GM21360 (cell line): ENCODE measurements around the gene TNFRSF8.

Source experiments
- ATAC-seq: cut with Tn5 transposase; IDR thresholded peaks from one replicate; pipeline ENCODE4 v1.9.1; 2021; ENCODE audit warnings: mild to moderate bottlenecking, moderate library complexity; ENCODE audit not compliant: unreplicated experiment

Gene TNFRSF8

DNA sequence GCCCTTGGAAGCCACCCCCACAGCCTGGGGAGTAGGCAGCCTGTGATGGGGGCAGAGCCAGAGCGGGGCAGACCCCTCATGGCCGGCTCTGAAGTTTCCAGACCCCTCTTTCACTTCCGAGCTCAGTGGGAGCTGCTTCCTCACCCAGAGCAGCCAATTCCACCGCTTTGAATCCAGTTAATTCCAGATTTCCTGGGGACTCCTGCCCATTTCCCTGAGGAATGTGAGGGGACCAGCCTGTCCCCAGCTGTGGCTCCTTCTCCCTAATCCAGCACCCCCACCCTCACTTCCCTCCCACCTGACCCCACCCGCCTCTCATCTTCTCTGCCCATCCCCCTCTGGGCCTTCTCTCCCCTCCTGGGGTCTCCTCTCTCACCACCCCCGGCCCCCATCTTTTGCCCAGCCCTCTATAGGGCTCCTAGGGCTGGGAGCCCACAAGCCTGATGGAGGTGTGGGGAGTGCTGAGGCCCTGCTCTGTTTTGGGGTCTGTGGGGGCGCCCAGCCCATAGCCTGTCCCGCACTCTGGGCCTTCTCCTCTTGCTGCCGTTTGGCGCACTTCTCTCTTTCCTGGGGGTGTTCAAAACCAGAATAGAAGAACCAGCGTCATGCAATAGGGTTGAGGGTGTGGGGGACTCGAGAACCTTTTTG lies 77.5 kb downstream of the TNFRSF8 start:
- no peak for ATAC-seq

DNA sequence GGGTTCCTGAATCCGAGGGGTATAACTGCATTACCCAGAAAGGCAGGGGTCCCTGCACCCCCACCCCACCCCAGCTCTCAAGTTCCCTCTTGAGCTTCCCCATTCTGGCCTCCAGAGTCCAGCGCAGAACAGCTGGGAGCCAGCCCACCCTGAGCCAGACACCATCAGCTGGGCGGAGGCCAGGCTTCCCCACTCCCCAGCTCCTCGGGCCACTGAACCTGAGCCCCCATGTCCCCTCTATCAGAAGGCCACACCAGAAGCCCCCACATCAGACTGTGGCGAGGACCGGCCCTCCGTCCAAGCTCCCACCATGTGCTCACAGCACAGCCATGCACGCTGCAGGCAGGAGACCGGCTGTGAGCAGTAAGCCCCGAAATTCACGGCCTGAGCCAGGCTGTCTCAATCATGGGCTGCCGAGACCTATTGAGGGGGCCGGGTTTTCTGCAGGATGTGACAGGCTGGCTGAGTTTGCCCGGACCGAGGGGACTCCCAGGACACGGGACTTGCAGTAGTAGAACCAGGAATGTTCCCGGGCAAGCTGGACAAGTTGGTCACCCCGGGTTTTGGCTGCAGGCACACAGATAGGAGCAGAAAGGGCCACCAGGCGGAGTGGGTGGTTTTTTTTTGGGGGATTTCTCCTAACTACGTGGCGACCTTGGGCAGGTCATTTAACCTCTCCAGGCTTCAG lies 78.2 kb downstream of the TNFRSF8 start:
- no peak for ATAC-seq

DNA sequence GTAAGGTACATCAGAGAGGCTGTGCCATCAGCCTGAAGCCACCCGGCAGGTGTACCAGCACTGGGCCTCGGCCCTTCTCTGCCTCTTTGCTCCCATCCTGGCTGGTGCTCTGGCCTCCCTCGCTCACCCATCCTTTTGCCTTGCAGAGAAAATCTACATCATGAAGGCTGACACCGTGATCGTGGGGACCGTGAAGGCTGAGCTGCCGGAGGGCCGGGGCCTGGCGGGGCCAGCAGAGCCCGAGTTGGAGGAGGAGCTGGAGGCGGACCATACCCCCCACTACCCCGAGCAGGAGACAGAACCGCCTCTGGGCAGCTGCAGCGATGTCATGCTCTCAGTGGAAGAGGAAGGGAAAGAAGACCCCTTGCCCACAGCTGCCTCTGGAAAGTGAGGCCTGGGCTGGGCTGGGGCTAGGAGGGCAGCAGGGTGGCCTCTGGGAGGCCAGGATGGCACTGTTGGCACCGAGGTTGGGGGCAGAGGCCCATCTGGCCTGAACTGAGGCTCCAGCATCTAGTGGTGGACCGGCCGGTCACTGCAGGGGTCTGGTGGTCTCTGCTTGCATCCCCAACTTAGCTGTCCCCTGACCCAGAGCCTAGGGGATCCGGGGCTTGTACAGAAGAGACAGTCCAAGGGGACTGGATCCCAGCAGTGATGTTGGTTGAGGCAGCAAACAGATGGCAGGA lies 79.2 kb downstream of the TNFRSF8 start:
- no peak for ATAC-seq

DNA sequence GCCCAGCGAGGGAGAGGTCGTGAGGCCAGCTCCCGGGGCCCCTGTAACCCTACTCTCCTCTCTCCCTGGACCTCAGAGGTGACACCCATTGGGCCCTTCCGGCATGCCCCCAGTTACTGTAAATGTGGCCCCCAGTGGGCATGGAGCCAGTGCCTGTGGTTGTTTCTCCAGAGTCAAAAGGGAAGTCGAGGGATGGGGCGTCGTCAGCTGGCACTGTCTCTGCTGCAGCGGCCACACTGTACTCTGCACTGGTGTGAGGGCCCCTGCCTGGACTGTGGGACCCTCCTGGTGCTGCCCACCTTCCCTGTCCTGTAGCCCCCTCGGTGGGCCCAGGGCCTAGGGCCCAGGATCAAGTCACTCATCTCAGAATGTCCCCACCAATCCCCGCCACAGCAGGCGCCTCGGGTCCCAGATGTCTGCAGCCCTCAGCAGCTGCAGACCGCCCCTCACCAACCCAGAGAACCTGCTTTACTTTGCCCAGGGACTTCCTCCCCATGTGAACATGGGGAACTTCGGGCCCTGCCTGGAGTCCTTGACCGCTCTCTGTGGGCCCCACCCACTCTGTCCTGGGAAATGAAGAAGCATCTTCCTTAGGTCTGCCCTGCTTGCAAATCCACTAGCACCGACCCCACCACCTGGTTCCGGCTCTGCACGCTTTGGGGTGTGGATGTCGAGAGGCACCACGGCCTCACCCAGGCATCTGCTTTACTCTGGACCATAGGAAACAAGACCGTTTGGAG lies 80.0 kb downstream of the TNFRSF8 start:
- no peak for ATAC-seq

DNA sequence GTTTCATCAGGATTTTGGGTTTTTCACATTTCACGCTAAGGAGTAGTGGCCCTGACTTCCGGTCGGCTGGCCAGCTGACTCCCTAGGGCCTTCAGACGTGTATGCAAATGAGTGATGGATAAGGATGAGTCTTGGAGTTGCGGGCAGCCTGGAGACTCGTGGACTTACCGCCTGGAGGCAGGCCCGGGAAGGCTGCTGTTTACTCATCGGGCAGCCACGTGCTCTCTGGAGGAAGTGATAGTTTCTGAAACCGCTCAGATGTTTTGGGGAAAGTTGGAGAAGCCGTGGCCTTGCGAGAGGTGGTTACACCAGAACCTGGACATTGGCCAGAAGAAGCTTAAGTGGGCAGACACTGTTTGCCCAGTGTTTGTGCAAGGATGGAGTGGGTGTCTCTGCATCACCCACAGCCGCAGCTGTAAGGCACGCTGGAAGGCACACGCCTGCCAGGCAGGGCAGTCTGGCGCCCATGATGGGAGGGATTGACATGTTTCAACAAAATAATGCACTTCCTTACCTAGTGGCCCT lies 80.6 kb downstream of the TNFRSF8 start:
- ATAC-seq = no peak

DNA sequence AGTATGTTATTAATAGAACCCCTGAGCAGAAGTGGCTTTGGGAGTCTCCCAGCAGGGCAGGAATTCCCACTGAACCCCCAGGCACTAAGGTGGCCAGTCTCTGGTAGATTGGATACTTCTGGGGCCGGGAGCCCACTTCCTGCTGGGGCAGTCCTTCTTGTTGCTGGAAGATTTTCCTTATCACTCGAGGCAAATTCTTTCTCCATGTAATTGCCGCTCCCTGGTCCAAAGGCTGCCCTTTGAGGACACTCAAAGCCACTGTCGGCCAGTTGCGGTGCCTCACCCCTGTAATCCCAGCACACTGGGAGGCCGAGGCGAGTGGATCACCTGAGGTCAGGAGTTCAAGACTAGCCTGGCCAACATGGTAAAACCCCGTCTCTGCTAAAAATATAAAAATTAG lies 81.1 kb downstream of the TNFRSF8 start:
- no peak for ATAC-seq

DNA sequence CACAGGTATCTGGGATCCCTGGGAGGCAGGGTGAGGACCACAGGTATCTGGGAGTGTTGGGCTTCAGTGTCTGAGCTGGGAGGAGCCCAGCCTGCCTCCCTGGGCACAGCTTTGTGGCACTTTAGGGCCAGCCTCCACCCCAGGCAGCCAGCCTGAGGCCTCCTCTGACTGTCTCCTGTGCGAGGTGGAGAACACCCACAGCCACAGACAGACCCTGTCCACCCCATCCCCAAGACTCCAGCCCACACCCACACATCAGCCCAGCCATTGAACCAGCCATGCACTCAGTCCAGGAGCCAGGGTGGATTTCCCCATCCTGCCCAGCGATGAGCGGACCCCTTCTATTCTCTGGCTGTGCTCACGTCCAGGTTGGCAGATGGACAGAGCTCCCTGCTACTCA lies 81.9 kb downstream of the TNFRSF8 start:
- no peak for ATAC-seq

DNA sequence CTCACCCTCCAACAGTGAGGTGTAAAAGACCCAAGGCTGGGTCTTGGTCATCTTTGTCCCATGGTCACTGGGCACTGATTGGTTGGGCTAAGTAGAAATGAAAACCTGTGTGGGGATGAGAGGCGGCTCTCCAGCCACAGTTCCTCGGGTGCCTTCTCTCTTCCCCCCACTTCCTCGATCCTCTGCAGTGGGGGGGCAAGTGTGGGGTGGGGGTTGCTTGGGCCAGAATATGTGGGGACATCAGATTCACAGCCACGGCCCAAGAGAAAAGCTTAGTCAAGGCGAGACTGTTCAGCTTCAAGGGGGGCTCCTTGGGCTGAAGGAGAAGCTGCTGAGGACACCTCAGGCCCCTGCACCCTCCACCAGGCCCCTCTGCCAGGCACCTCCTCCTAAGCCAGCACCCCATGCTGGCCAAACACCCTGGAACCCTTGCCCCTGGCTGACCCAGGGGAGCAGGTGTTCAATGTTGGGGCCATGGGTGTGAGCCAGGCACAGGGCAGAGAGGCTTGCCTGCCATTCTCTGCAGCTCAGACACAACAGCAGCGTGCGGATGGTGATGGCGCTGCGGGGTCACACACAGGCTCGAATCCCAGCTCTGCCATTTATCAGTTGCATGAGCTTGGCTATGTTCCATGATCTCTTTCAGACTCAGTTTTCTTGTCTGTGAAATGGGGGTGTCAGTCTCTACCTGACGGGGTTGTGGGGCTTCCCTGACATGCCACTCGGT lies 82.7 kb downstream of the TNFRSF8 start:
- ATAC-seq = no peak

DNA sequence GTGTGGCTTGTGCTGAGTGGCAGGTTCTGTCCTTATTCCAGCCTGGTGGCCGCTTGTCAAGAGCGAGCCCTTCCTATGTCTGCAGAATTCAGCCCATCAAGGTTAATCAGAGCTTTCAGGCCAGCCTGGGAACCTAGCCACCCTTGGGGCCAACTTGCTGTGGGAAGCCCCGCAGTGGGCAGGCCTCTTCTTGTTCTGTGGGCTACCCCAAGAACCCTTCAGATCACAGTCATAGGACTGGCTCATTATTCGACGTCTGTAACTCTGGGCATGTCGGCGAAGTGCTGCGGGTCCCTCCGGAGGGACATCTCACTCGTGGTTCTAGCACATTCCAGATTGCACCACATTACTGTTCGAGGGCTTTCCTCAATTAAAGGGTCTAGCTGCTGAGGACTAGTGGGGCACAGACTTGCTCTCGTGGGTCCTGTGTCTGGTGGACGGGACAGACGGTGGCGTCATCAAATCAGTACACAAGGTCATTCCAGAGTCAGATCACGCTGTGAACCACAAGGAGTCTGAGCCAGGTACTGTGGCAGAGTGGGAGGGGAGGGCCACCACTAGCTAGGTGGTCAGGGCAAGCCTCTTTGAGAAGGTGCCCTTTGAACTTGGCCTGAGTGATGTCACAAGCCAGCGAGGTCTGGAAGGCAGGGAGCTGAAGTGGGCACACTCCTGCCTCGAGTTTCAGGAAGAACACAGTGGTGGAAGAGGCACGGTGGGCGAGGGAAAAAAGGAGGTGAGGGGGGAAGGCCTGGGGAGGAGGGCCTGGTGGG lies 83.4 kb downstream of the TNFRSF8 start:
- ATAC-seq = no peak

DNA sequence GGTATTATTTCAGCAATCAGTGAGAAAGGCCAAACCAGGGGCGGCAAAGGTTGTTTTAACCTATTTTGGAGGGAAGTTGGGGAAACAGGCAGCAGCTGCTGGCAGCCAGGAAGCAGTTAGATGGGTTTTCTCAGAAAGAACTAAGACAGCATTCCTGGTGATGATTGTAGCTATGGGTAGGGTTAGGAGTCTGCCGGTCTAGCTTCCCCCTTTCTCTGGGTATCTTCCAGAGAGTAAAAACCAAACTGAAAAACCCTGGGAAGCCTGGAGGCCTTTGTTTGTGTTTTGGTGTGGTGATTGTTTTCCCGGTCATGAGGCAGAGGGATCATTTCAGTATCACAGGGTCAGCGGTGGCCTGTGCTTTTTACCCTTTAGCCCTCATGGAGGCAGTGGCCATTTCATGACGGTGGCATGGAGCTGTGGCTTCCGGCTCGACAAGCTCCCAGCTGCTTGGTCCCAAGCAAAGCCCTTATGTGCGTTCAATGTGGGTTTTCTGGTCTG lies 84.1 kb downstream of the TNFRSF8 start:
- ATAC-seq = no peak

DNA sequence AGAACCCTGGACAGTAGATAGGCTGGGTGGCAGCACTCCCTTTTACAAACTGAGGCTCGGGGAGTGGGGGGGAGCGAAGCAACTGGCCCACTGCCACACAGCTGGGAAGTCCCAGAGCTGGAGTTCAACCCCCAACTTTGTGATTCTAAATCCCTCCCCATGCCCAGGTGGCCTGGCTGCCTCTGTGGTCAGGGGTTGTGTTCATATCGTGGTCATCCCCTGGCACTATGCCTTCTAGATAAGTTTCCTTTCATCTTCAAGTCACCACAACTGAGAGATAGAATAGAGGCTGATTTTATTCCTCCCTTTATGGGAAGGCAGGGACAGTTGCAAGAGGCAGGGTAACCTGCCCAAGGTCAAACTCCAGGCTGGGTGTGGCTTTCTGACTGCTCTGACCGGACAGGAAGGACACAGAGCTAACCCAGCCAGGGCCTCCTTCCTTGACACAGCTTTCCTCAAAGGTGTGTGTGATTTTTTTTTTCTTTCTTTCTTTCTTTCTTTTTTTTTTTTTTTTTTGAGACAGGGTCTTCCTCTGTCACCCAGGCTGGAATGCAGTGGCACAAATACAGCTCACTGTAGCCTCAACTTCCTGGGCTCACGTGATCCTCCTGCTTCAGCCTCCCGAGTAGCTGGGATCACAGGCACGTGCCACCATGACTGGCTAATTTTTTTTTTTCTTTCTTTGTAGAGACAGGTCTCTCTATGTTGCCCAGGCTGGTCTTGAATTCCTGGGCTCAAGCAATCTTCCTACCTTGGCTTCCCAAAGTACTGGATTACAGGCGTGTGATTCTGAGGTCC lies 85.3 kb downstream of the TNFRSF8 start:
- ATAC-seq = no peak

DNA sequence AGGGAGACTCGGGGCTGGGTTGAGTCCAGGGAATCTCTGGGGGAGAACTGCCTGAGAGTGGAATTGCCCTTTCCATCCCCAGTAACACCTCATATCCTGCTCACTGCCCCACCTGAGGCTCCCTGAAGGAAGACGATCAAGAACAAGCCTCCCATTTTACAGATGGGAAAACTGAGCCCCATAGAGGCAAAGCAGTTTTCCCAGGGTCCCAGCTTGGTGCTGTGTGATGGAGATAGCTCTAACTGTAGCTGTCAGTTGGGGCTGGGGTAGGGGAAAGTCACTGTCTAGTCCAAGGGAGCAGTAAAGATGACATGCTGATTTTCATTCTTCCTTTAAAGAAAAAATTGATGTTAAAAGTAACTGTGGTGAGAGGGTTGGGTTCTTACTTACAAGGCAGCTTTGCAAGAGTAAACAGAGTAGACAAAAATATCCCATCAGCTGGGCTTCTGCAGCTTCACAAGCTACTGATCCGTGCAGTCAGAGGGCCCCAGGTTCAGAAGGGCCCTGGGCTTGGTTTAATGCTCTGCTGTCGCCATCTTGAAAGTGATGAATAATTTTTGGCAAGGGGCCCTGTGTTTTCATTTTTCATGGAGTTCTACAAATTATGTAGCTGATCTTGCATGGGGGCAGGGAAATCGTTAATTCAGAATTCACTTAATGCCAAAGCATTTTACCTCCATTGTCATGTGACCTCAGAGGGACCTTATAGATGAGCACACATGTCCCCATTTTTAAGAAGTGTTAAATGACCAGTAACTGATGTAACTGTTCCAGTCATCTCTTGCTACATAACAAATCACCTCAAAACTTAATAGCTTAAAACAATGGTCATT lies 86.1 kb downstream of the TNFRSF8 start:
- no peak for ATAC-seq

DNA sequence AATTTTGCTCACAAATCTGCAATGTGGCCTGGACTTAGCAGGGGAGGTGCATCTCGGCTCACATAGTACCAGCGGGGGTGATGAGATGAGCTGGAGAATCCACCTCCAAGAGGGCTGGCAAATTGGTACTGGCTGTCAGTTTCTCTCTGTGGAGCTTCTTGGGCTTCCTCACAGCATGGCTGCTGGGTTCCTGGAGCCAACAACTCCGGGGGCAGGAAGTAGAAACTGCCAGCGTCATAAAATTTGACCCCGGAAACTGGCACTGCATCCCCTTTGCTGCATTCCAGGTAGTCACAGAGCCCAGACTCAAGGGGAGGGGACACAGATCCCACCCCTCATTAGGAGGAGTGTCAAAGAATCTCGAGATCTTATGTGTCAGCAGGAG lies 86.7 kb downstream of the TNFRSF8 start:
- no peak for ATAC-seq

DNA sequence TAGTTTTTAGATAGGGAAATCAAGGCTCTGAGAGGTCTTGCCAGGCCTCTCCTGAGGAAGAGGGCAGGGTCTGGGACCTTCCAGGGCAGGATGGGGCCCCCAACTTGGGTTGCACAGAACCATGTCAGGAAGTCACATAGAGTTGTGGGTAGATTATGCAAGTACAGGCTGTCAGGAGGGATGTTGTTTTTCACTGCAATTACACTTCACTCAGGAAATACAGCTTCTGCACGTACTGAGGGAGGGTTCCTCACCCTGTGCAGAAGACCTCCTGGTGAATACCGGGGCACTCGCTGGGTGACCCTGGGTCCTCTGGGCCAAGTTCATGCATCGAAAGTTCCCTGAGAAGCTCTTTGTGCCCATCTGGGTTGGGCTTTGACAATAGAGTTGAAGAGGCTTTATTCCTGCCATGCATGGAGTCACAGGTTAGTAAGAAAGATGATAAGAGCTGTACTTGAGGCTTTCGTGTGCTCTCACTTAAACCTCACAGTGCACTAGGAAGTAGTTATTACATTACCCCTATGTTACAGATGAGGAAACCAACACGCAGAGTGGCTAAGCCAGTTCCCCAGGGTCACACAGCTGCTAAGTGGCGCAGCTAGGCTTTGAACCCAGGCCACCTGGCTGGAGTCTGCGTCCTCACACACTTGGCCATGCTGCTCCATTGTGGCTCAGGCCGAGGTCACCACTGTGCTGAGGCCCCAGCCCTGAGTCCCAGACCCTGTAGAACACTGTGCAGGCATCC lies 87.5 kb downstream of the TNFRSF8 start:
- ATAC-seq = no peak

DNA sequence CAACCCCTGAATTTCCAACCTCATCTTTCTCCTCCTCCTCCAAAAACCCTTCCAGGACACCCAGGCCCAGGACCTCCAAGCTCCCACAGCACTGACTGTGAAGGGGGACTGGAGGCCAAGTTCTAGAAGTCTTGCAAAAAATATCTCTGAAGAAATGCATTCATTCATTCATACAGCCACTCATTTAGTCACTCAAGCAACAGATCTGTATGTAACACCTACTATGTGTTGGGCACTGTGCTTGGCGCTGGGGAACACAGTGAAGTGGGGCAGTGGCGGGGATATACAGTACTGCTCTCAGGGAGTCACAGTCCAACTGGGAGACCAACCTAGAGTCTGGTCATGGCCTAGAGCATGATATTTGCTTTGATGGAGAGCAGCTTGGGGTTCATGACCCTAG lies 88.4 kb downstream of the TNFRSF8 start:
- no peak for ATAC-seq

DNA sequence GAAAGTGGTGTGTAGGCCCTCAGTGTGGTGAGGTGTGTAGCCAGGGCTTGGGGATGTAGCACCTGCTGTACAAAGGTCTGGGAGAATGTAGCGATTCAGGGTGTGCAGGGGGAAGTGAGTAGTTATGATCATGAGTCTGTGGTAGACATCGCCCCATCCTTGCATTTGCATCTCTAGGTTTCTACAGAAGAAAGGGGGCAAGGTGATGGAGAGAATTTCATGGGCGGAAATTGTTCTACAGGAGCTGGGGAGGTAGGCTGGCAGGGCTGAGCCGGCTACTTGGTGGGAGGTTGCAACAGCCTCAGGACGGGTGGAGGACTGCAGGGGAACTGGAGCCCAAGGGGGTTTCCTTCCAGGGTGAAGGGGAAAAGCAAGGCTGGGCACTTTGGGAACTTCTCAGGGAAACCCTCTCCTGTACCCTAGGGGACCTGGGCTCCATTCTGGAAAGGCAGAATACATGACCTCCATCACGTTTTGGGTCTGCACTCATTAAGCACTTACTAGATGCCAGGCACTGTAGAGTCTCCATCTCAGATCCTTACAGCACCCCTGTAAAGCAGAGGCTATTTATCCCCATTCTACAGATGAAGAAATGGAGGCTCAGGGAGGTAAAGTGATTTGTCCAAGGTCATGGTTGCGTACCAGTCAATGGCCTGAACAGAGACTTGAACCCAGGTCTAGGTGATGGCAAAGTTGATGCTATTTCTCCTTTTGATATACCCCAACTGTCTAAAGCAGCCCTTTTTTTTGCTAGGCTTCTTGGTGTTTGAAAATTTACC lies 89.2 kb downstream of the TNFRSF8 start:
- ATAC-seq = peak; percentile 65
